NCI-H1105 (cell line): ENCODE measurements around the gene PNLIPRP2.

Experiments
- DNase-seq: peaks from one replicate; lab custom pipeline; 2025; lab: John Stamatoyannopoulos, UW

PNLIPRP2 gene

GRCh38 chr10:116655568-116655967 is 34.8 kb downstream of the PNLIPRP2 start:
- no peak for DNase-seq

- DNase-seq = no peak
Measured at GRCh38 chr10:116656044-116656443, 35.3 kb downstream of the PNLIPRP2 start.

- DNase-seq = no peak
Measured at GRCh38 chr10:116657863-116658551, 37.3 kb downstream of the PNLIPRP2 start.

GRCh38 chr10:116659049-116659670 is 38.4 kb downstream of the PNLIPRP2 start:
- DNase-seq = no peak

GRCh38 chr10:116660860-116661259 is 40.1 kb downstream of the PNLIPRP2 start:
- no peak for DNase-seq

GRCh38 chr10:116663342-116663741 is 42.6 kb downstream of the PNLIPRP2 start:
- DNase-seq = no peak

- DNase-seq = no peak
Measured at GRCh38 chr10:116664631-116665030, 43.9 kb downstream of the PNLIPRP2 start.

GRCh38 chr10:116665541-116666125 is 44.9 kb downstream of the PNLIPRP2 start:
- no peak for DNase-seq

GRCh38 chr10:116667484-116667883 is 46.7 kb downstream of the PNLIPRP2 start:
- DNase-seq = no peak

- no peak for DNase-seq
Measured at GRCh38 chr10:116668018-116668417, 47.3 kb downstream of the PNLIPRP2 start.

- no peak for DNase-seq
Measured at GRCh38 chr10:116668446-116668845, 47.7 kb downstream of the PNLIPRP2 start.

- DNase-seq = no peak
Measured at GRCh38 chr10:116669080-116669479, 48.3 kb downstream of the PNLIPRP2 start.

GRCh38 chr10:116669832-116670644 is 49.3 kb downstream of the PNLIPRP2 start:
- DNase-seq = no peak

- DNase-seq = no peak
Measured at GRCh38 chr10:116670706-116671105, 50.0 kb downstream of the PNLIPRP2 start.

GRCh38 chr10:116671274-116671926 is 50.6 kb downstream of the PNLIPRP2 start:
- peak; percentile 2 for DNase-seq

- DNase-seq = no peak
Measured at GRCh38 chr10:116672891-116673290, 52.1 kb downstream of the PNLIPRP2 start.

- no peak for DNase-seq
Measured at GRCh38 chr10:116673866-116674265, 53.1 kb downstream of the PNLIPRP2 start.

- no peak for DNase-seq
Measured at GRCh38 chr10:116674901-116675423, 54.2 kb downstream of the PNLIPRP2 start.

- no peak for DNase-seq
Measured at GRCh38 chr10:116676118-116676517, 55.4 kb downstream of the PNLIPRP2 start.

- DNase-seq = no peak
Measured at GRCh38 chr10:116676633-116677032, 55.9 kb downstream of the PNLIPRP2 start.

- DNase-seq = no peak
Measured at GRCh38 chr10:116679351-116679750, 58.6 kb downstream of the PNLIPRP2 start.

GRCh38 chr10:116683166-116683565 is 62.4 kb downstream of the PNLIPRP2 start:
- no peak for DNase-seq
